Stimulated activated CD4-positive, alpha-beta T cell treated with anti-CD3 and anti-CD28 coated beads, TNF-alpha, amount 100 ng/mL, for 4 hours (primary cell): ENCODE data around the gene CEP128.

Experiments
- DNase-seq, 3 experiments: peaks; one replicate each; pipeline ENCODE4 v3.0.0-alpha.2; 2020; ENCODE audit warnings: low read depth in 3 of 3

CEP128 gene

DNA sequence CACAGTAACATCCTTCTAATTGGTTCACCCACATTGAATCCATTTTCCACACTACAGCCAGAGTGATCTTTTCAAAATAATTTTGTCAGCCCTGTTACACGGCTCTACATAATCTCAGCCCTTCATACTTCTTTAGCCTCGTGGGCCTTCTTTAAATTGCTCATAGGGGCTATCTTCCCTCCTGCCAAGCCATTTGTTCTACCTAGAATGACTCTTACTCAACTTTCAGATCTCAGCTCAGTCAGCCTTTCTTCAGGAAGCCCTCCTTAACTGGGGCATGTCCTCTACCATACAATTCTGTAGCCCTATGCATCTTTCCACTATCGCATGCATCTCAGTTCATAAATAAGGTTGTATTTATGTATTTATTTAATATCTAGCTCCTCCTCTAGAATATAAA lies 39.7 kb downstream of the CEP128 start:
- no peak for DNase-seq

DNA sequence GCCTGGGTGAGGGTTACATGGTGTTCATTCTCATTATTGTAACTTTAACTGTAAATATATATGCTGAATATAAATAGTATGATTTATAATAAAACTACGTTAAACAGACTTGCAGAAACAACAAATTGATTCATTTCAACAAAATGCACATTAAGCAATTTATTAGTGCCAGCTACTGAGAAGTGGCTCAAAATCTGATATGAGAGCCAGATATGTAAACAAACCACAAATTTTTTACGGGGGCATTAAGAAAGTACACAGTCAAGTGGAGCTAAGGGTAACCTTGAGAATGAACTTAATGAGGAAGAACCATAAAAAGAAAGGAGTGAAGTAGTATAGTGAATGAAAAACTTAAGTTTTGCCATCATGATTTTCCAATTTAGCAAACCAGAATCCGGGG lies 40.3 kb downstream of the CEP128 start:
- DNase-seq: no peak

DNA sequence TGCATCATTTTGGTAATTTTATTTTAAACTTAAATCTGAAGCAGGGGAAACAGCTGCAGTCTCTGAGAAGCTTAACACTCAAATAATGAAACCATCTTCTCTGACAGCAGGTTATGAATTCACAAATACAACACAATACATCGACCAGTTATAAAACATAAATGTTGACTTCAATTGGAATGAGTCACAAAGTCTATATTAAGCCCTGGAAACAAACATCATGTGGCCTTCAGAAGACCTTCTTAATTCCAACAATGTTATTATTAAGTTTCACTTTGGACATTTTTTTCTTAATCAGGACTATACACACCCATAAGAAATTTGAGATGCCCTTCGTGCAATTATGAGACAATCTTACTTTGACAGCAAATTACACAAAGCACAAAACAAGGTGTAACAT lies 68.9 kb downstream of the CEP128 start:
- no peak for DNase-seq

DNA sequence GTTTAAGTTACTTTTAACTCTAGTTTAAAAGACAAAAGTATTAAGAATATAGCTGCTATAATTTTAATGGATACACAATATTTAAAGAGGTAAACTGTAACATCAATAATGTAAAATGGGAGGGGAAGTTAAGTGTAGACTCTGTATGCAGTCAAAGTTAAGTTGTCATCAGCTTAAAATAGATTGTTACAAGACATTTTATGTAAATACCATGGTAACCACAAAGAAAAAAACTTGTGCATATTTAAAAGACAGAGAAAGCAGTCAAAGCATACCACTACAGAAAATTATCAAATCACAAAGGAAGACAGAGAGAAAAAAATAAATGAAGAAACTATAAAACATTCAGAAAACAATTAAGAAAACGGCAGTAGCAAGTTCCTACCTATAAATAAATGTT lies 73.3 kb downstream of the CEP128 start:
- no peak for DNase-seq

DNA sequence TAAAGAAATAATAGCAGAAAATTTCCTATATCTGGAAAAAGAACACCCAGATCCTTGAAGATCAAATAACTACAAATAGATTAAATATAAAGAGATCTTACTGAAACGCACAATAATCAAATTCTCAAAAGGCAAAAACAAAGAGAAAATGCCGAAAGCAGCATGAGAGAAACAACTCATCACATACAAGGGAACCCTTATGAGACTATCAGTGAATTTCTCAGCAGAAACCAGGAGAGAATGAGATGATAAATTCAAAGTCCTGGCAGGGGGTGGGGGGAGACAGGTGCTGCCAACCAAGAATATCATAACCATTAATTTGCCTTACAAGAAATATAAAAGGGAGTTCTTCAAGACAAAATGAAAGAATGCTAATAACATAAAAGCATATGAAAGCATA lies 73.7 kb downstream of the CEP128 start:
- DNase-seq: no peak

DNA sequence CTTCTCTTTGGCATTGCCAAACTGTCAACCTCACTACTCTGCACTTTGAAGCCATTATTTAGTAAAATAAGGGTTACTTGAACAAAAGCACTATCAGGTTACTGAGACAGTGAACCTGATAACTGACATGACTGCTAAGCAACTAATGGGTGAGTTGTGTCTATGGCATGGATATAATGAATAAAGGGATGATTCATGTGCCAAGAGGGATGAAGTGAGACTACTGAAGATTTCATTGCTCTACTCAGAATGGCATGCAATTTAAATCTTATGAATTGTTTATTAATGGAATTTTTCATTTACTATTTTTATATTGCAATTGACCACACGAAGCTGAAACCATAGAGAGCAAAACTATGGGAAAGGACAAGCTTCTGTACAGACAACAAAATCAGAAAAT lies 74.4 kb downstream of the CEP128 start:
- no peak for DNase-seq

DNA sequence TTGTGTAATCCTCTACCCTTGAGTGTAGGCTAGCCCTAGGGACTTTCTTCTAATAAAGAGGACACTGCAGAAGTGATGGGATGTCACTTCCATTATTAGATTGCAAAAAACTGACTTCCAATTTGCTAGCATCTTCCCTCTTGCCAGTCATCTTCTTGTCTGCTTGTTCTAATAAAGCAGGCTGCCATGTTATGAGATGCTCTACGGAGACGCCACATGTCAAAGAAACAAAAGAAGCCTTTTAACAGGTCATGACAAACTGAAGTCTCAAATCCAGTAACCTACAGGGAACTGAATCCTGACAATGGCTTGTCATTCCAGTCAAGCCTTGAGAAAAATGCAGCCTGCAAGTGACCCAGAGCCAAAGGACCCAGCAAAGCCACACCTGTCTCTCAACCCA lies 76.0 kb downstream of the CEP128 start:
- DNase-seq: no peak

DNA sequence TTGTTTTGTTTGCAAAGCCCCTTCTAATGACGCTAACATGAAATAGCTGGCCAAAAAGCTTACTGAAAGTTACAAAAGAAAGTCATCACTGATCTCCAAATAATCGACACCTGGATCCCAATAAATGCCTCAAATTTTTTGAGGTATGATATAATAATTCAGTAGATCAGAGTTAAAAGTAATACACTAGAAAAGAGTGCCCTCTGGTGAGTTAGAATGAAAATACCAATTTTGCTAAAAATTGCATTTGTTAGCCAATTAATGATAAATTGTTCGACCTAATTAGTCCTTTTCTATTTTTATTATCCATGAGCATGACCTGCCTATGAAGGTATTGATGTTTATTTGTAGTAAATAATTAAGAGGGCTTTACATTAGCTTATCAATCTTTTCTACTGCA lies 78.6 kb downstream of the CEP128 start:
- DNase-seq: no peak

DNA sequence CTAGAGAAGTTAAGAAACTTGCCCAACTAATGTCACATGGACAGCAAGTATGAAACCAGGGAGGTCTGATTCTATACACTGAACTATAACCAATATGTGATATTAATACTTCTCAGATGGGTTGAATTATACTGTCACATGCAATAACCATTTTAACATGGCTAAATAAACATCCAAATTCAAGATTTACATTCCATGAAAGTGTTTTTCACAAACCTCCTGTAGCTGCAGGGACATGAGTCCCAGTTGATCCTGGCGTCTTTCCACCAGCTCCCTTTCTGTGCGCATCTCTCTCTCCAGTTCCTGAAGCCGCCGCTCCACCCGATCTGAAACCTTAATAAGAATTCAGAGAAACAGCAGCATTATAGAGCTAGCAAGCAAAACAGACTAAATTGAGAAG lies 79.0 kb downstream of the CEP128 start:
- no peak for DNase-seq

DNA sequence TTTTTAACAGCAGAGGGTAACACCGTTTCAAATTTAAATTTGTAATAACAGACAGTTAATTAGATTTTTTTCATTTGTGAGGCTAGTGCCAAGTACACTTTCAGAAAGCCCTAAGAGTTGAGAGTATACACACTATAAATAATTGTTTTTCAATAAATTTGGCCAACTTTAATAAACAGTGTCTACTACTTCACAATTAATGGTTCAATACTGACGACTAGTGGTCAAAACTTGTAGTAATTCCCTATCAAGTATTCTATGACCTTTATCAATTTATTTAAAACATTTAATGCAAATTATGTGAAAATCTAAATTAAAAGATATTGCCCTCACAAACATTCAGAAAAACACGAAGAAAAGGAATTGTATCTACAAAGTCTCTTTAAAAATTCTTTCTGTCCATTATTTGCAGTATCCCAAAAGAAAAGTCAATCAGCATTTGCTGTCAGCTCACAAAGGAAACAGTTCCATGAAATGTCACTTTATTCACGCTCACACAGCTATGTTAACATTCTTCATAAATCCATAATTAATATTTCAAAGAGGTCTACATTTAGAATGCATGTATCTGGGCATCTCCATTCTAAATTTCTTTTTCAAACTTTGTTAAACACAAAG lies 91.2 kb downstream of the CEP128 start:
- no peak for DNase-seq

DNA sequence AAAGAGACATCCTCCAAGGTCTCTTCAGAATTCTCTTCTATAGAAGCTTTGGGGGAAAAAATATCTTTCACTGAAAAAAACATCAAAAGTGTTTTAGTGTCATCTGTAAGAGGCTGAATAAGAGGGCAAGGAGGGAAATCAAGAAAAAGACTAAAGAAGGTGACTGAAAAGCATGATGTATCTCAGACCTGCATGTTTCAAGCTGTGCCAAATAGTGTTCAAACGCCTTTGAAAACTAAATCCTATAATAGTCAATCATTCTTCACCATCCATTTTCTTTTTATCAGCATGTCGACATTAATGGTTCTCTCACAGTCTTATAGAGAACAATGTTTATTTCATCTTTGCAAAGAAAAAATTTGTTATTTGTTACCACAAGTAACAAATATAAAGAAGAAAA lies 94.5 kb downstream of the CEP128 start:
- no peak for DNase-seq

DNA sequence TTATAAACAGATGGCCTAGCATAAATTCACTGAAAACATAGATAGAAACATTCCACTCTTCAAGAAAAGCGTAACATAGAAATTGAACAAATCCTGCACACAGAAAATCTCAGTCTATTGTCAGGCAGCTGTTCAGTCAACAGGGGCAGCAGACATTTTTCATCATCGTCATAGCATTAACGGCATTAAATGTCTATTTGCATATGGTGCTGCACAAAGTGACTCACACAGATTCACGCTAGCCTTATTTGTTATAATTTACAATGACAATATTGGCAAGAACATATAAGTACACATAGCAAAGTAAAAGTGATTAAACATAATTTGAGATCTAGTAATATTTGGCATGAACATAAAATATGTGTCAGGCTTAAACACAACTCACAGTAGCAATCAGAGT lies 95.7 kb downstream of the CEP128 start:
- no peak for DNase-seq

DNA sequence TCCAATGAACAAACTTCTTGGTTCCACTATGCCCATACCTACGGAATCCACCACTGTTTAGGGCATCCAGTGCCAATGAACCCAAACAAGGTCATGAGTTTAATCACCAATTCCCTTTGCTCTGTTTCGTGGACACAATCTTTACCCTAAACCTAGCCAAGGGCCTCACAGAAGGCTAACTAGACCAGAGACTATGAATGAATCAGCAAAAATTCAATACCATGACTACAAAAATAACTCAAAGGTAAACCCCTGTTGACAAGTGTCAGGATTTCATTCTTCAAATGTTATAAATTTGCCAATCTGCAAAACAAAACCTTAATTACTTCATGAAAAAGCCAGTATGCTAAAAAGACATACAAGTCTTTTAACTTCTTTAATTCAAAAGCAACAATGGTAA lies 96.7 kb downstream of the CEP128 start:
- DNase-seq: no peak

DNA sequence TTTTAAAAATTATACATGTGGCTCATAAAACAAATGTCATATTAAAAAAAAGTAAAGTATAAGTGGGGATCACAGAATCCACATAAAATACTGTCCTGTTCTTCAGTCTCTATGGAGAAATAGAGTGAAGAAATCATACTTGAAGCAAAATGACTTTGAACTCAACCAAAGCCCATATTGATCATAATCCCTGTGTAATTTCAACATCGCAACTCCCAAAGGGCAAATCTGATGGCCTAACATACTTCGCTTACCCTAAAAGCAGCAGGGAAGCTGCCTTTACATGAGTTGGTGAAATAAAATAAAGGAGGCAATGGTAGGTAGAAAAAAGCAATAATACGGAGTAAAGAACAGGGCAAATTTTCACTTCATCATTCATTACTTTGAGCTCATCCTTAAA lies 101.8 kb downstream of the CEP128 start:
- no peak for DNase-seq

DNA sequence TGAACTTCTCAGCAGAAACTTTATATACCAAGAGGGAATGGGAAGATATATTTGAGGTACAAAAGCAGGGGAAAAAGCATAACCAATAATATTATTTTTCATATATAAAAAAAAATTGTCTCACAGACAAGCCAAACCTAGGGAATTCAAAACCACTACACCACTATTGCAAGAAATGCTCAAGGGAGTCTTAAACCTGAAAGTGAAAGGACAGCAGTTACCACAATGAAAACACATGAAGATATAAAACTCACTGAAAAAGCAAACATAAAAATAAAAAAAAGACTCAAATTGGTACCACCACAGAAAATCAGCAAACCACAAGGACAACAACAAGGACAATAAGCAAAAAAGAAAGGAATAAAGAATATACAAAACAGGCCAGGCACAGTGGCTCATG lies 131.9 kb downstream of the CEP128 start:
- no peak for DNase-seq

DNA sequence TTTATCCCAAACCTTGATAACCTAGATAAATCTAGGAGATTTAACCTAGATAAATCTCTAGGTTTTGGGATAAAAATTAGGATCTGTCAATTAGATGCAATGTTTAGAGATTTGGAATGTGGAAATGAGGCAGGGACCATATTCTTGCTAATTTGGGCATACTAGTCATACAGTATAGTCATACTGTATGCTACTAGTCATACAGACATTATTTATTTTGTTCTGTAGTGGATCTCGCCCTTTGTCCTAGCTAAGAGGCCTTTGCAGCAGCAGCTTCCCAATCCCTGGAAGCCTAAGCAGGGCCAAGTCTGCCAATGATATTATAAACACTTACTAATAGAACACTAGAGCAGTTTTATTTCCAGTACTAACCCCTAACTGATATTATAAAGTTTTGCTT lies 136.4 kb downstream of the CEP128 start:
- no peak for DNase-seq

DNA sequence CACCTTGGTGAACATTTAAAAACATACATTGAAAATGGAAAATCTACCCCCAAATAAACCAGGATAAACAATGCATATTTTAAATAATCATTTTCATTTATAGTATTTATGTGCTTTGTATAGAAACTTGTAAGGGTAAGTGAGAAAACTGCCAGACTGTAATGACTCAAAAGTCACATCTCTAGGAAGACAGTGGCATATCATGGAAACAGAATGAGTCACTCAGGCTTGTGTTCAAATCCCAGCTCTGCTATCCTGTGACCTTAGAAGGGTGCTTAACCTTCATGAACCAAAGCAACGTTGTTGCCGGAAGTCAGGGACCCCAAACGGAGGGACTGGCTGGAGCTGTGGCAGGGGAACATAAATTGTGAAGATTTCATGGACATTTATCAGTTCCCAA lies 142.7 kb downstream of the CEP128 start:
- no peak for DNase-seq

DNA sequence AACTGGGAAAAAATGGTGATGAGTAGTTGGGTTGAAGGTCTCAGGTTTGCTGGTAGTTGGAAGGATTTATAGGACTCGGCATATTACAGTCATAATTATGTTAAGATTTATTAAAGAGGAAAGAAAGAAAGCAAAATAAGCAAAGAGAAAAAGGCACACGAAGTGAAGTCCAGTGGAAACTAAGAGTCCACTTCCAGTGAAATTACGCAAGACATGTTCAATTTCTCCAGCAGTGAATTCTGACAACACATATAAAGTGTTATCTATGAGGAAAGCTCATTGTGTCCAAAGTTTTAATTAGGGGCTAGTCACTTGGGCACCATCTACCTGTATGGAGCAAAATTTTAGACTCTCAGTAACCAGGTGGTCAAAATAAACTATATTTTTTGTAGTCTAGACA lies 143.3 kb downstream of the CEP128 start:
- DNase-seq: no peak

DNA sequence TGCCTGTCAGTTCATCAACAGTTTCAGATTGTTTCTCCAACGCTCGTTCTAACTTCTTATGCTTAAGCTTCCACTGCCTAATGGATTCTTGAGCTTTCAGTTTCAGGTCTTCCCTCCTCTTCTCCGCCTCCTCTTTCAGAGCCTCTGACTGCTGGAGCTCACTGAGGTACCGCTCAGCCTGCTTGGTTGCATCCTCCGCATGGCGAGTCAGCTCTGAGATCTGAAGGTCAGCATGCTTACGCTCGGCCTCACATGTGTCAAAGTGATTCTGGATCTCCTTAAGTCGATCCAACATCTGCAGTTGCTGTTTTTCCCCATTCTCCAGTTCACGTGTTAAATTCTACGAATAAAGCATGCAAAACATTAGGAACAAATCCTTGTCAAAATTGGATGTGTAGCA lies 148.8 kb downstream of the CEP128 start:
- DNase-seq: no peak

DNA sequence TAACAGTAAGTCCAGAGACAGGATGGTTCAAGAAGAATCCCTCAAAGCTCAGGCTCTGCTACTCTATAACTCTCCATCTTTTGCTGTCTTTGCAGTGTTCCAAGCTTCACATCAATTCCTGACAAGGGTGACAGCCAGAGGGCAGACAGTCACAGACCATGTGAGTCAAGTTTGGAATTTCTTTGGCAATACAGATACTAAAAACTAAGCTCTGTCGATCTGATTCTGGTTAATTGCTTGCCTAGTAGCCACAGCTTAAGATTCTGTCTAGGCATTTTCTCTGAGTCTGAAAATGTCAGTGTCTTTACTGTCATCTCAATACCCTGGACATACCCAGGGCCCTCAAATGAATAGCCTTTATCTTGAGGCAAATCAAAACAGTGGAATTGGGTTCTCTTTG lies 153.7 kb downstream of the CEP128 start:
- no peak for DNase-seq

DNA sequence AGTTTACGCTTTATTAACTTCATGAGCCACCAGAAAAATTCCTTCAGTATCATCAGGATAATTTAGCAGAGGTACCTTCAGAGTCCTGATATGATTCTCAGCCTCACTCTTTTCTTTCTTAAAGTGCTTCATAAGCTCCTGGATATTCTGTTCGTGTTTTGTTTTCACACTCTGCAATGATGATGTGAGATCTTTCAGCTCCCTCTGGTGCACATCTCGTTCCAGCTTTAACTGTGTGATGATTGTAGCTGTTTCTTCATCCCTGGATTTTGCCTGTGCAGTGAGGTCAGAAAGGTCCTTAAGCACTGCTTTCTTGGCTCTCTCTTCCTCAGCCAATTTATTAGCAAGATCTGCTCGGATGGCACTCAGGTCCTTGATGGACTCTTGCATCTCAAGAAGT lies 156.7 kb downstream of the CEP128 start:
- DNase-seq: no peak

DNA sequence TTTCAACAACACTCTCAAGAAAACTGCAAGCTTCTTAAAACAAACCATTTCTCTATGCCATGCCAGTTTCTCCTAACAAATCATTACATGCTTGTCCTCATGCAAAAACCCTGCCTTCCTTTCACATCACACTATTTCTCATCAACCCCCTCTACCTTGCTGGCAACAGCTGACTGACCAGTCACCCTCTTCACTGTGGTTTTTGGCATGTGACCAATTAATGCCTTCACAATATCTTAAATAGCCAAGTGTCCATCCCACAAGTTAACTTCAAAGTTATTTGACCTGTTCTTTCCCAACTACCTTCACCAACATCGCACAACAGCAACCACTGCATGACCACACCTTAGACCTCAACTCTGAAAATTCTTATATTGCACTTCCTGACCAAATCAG lies 159.6 kb downstream of the CEP128 start:
- no peak for DNase-seq

DNA sequence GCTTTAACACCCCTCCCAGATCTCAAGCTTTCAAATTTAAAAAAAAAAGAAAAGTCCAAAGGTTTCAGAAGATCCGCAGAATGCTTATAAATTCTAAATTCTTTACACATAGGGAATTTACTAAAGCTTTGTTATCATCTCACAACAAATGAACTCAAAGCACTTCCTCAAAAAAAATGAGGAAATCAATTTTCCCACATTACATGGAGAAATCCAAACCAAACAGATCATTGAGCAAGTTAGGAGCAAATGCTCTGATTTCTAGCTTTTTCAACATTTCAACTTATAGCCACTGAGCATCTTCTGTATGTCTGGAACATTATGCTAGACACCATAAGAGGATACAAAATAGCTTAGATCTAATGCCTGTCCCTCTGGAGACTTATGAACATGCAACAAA lies 161.0 kb downstream of the CEP128 start:
- DNase-seq: no peak

DNA sequence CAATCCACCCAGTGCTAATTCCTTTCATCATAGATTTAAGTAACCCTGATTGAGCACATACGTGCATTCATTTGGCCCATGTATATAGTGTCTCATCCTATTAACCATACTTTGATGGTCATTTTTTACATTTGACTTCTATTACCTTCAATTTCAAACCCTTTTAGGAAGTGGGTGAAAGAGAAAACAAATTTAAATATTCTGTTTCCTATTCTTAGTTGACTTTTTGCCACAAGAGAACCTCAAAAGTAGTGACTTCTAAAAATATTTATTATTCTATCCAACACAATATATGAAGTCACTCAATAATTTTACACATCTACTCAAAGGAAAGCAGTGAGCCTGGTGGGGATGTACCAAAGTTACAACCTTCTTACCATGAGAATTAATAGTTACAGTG lies 164.9 kb downstream of the CEP128 start:
- no peak for DNase-seq

DNA sequence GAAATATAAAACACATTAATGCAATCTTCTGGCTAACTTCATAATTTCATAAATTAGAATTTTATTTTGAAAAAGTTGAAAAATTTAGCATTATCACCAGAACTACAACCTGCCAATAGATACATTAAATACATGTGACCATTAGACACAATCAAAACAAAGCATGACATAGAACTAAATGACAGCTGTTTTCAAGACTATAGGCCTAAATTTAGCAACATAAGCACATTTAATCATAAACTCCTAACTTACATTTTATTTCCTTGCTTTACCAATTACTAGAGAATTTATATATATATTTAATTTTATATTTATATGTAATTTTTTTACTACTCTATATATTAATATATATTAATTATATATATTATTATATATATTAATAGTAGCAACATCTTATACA lies 165.4 kb downstream of the CEP128 start:
- no peak for DNase-seq
